WERI-Rb-1 (cell line): ENCODE data around the gene DVL2.

Experiments
- DNase-seq: peaks from one replicate; pipeline ENCODE4 v3.0.0-alpha.2; 2020
- H3K27ac ChIP-seq: fragments of 250-450 bp; sonication (Bioruptor Pico); 2 replicates; pipeline ENCODE4 v1.5.1; 2020; ENCODE audit warnings: mild to moderate bottlenecking, moderate library complexity
- H3K27me3 ChIP-seq: fragments of 250-450 bp; sonication (Bioruptor Pico); 2 replicates; pipeline ENCODE4 v1.5.1; 2021; ENCODE audit warnings: mild to moderate bottlenecking, low read depth, moderate library complexity; ENCODE audit not compliant: insufficient read depth, severe bottlenecking
- H3K36me3 ChIP-seq: fragments of 250-450 bp; sonication (Bioruptor Pico); 2 replicates; pipeline ENCODE4 v1.5.1; 2020; ENCODE audit warnings: mild to moderate bottlenecking, moderate library complexity
- H3K4me3 ChIP-seq: 2 replicates; pipeline ENCODE4 v1.5.1; 2011; ENCODE audit warnings: low read depth, mild to moderate bottlenecking, control low read depth, low read length
- H3K9me3 ChIP-seq: fragments of 250-450 bp; sonication (Bioruptor Pico); 2 replicates; pipeline ENCODE4 v1.5.1; 2021; ENCODE audit warnings: mild to moderate bottlenecking, moderate library complexity; ENCODE audit not compliant: severe bottlenecking
- TF ChIP-seq, protein P1 (sequence below): IDR thresholded peaks from 2 replicates; pipeline ENCODE4 v1.5.1; 2011; ENCODE audit warnings: low read depth, mild to moderate bottlenecking, control low read depth, inconsistent platforms, low read length

Gene DVL2

DNA sequence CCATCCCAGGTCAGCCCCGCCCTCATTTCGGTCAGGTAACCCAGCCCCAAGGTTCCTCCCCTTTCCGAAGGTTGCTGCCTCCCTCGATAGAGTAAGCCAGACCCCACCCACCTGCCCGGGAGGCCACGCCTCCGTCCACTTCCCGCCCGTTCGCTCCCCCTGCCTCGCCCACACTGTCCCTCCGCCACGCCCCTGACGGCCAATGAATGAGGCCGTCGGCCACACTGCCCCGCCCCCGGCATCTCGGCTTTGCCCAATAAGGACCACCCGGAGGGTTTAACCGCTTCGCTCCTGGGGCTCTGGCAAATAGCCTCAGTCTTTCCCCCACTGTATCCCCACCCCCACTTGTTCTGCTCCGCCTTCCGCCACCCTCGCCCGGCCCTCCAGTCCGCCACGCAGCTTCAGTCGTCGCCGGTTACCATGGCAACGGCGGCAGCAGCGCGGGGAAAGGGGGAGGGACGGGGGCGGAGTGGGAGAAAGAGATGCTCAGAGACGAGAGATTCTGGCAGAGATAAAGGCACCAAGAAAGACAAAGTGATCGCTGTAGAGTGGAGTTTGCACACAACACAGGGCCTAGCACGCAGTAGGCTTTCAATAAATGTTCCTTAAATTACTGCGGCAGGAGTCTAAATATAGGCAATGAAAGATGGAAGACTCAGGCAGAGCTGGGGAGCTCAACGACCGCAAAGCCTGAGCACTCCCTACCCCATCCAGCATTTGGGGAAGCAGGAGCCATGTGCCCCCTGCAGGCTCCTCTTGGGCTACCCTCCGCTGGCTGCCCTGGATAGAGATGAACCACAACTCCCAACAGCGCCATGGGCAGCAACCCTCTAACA, 19.8 kb downstream of the DVL2 start:
- TF ChIP-seq, protein P1, sequence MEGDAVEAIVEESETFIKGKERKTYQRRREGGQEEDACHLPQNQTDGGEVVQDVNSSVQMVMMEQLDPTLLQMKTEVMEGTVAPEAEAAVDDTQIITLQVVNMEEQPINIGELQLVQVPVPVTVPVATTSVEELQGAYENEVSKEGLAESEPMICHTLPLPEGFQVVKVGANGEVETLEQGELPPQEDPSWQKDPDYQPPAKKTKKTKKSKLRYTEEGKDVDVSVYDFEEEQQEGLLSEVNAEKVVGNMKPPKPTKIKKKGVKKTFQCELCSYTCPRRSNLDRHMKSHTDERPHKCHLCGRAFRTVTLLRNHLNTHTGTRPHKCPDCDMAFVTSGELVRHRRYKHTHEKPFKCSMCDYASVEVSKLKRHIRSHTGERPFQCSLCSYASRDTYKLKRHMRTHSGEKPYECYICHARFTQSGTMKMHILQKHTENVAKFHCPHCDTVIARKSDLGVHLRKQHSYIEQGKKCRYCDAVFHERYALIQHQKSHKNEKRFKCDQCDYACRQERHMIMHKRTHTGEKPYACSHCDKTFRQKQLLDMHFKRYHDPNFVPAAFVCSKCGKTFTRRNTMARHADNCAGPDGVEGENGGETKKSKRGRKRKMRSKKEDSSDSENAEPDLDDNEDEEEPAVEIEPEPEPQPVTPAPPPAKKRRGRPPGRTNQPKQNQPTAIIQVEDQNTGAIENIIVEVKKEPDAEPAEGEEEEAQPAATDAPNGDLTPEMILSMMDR = peak; percentile 79
- H3K9me3 ChIP-seq = no peaks in the 10 kb centered on the region
- H3K36me3 ChIP-seq = no peaks in the 10 kb centered on the region; the same call in 1 of the 2 replicates
- peak overlapping the region; percentile 77 for H3K27ac ChIP-seq
- H3K27me3 ChIP-seq = no peaks in the 10 kb centered on the region
- peak overlapping the region; percentile 53 for H3K4me3 ChIP-seq
- DNase-seq = peak; percentile 100

GRCh38 chr17:7213895-7214299, 20.4 kb downstream of the DVL2 start:
- peak overlapping the region; percentile 77 for H3K27ac ChIP-seq
- TF ChIP-seq, protein P1 = peak; percentile 70
- DNase-seq = peak; percentile 92

DNA sequence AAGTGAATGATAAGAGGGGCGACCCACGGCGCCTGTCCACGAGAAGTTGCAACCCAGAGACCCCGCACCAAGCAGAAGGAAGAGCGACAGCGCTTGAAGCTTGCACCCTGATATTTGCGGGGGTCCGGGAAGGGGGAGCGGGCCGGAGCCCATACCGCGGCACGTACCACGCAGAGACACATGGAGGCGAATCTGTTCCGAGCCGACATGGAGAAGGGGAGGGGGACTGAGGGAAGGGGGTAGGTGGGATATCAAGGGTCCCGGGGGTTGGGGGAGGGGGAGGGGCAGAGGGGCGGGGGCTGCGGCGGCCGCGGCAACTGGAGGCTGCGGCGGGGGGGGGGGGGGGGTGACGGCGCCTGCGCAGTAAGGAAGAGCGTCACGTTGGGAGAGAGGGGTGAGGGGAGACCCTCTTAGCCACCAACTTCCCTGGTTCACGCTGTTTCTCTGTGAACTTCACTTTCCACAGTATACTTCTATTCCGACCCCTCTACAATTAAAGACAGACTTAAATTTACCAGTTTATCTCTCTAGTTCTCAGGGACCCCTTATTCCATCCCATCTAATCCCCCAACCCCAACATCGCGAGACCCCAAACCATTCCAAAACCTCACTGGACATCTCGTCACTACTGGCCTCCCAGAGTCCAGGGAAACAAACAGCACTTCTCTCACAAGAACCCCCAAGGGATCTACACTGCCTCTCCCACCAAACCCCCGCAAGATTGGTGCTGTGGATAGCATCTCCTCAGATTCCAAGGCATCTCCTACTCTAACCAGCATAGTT, 22.6 kb downstream of the DVL2 start:
- no peaks in the 10 kb centered on the region for H3K27me3 ChIP-seq
- no peak overlapping the region for H3K4me3 ChIP-seq
- H3K36me3 ChIP-seq = peaks cover 9% of the 10 kb centered on the region
- peak overlapping the region; percentile 51 for H3K27ac ChIP-seq
- TF ChIP-seq, protein P1 = no peak
- no peaks in the 10 kb centered on the region for H3K9me3 ChIP-seq
- DNase-seq = no peak

More at GRCh38 chr17:7213895-7214299, 20.4 kb downstream of the DVL2 start:
- no peaks in the 10 kb centered on the region for H3K9me3 ChIP-seq
- no peaks in the 10 kb centered on the region; the same call in 1 of the 2 replicates for H3K36me3 ChIP-seq
- H3K27me3 ChIP-seq = no peaks in the 10 kb centered on the region
- H3K4me3 ChIP-seq = peak overlapping the region; percentile 24

DNA sequence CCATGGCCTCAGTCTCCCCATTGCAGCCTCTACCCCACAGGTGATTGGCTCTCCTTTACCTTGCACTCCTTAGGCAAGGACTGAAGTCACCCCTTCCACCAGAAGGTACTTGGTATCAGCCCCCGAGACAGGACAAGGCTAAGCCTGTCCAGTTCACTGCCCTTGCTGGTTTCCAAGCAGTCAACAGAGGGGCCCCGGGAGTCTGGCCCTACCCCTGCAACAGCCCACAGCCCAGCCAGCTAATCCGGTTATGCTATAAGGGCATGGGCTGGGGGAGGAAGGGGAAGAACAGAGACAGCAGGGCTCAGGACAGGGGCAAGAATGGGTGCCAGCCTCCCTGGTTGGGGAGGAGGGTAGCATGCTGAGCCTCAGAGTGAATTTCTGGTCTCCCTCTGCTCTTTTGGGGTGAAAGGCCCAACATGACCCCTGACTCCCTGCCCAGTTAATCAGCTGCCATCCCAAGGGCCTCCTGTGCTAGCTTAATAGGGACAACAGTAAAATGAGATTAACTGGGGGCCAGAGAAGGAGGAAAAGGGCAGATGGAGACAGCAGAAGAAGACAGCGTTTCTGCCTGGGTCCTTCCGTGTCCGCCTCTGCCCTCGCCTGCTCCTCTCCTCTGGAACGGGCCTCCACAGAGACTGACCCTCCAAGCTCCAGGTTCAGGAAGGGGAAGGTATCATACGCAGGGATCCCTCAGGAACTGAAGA, 25.4 kb downstream of the DVL2 start:
- TF ChIP-seq, protein P1 = no peak
- DNase-seq = peak; percentile 93
- no peaks in the 10 kb centered on the region for H3K27me3 ChIP-seq
- H3K36me3 ChIP-seq = peaks cover 20% of the 10 kb centered on the region
- peak overlapping the region; percentile 97 for H3K27ac ChIP-seq
- peak overlapping the region; percentile 59 for H3K4me3 ChIP-seq
- no peaks in the 10 kb centered on the region for H3K9me3 ChIP-seq

DNA sequence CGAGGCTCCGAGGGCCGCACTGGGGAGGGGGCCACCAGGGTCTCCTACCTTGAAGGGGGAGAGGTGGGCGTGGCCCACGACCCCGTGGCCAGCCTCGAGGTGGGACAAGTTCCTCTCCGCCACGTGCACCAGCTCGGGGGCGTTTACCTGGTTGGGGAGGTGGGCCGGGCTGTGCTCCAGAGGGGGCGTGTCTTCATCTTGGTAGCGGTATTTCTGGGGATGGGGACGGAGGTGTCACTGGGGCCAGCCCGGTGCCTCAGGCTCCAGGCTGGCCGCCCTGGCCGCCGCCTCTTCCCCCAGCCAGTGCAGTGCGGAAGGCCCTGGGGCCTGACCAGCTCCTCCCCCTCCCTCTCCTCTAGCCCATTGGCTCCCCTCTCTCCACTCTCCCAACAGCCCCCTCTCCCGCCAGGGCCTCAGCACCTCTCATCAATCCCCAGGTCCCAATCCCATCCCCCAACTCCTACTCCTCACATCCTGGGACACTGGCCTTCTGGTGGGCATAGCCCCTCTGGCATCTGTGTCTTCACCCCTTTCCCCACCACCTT, 26.2 kb downstream of the DVL2 start:
- peak overlapping the region; percentile 59 for H3K4me3 ChIP-seq
- H3K36me3 ChIP-seq = peaks cover 28% of the 10 kb centered on the region
- TF ChIP-seq, protein P1 = no peak
- H3K27ac ChIP-seq = peak overlapping the region; percentile 97
- no peaks in the 10 kb centered on the region for H3K9me3 ChIP-seq
- H3K27me3 ChIP-seq = no peaks in the 10 kb centered on the region
- peak; percentile 79 for DNase-seq
